GM12878 (cell line): ENCODE data around the gene INAFM1. TPM values are rescaled to one million over a fixed set of nuclear protein-coding genes. Genes with fewer than 3 reads are reported as not detected.
A peak's percentile ranks its signal among the peaks of the same experiment; 100 is the strongest.

Experiments
- BACH1 ChIP-seq: fragments of 450-650 bp; IDR thresholded peaks from 2 replicates; pipeline ENCODE4 v1.6.1; 2017; ENCODE audit warnings: mild to moderate bottlenecking, borderline replicate concordance
- CEBPB ChIP-seq, 2 experiments: fragments of 150-350 bp in 1 of 2; IDR thresholded peaks; 2 replicates each; pipeline ENCODE4 v1.6.1; 2012 to 2014; ENCODE audit warnings: low read depth in 2 of 2, low read length in 2 of 2, borderline replicate concordance in 1 of 2, inconsistent platforms in 1 of 2
- CHD1 ChIP-seq: IDR thresholded peaks from 2 replicates; pipeline ENCODE4 v1.6.1; 2012; ENCODE audit warnings: low read depth, low read length, improper control_type of control experiment
- ETV6 ChIP-seq, 2 experiments: fragments of 450-650 bp in 1 of 2; IDR thresholded peaks in 1 of 2; conservative IDR thresholded peaks in 1 of 2; 2 replicates each; pipeline ENCODE4 v1.6.1; 2014; ENCODE audit warnings: antibody characterized with exemption in 1 of 2, borderline replicate concordance in 1 of 2, low read depth in 1 of 2, mild to moderate bottlenecking in 1 of 2, moderate library complexity in 1 of 2
- EZH2 ChIP-seq: IDR thresholded peaks from 2 replicates; pipeline ENCODE4 v1.6.1; 2012; ENCODE audit warnings: low read depth, mild to moderate bottlenecking, control low read depth, inconsistent platforms, low read length, borderline replicate concordance; ENCODE audit not compliant: control insufficient read depth
- HDGF ChIP-seq: fragments of 450-650 bp; IDR thresholded peaks from 2 replicates; pipeline ENCODE4 v1.6.1; 2016; ENCODE audit warnings: antibody characterized with exemption
- IRF4 ChIP-seq: IDR thresholded peaks from 2 replicates; pipeline ENCODE4 v1.6.1; 2011; ENCODE audit warnings: low read depth, low read length
- NBN ChIP-seq: fragments of 450-650 bp; IDR thresholded peaks from 2 replicates; pipeline ENCODE4 v1.6.1; 2016
- NFXL1 ChIP-seq: fragments of 450-650 bp; IDR thresholded peaks from 2 replicates; pipeline ENCODE4 v1.6.1; 2017; ENCODE audit warnings: antibody characterized with exemption, mild to moderate bottlenecking, borderline replicate concordance
- NFYA ChIP-seq: IDR thresholded peaks from 2 replicates; pipeline ENCODE4 v1.6.1; 2011; ENCODE audit warnings: low read depth, mild to moderate bottlenecking, low read length, improper control_type of control experiment, borderline replicate concordance
- PML ChIP-seq: IDR thresholded peaks from 2 replicates; pipeline ENCODE4 v1.6.1; 2012; ENCODE audit warnings: low read length, inconsistent platforms
- RAD51 ChIP-seq: fragments of 450-650 bp; IDR thresholded peaks from 2 replicates; pipeline ENCODE4 v1.6.1; 2016; ENCODE audit warnings: moderate library complexity, mild to moderate bottlenecking, inconsistent platforms
- RBBP5 ChIP-seq: fragments of 200-600 bp; sonication (generic); conservative IDR thresholded peaks from 2 replicates; pipeline ENCODE4 v1.6.1; 2016
- RFX5 ChIP-seq: IDR thresholded peaks from 2 replicates; pipeline ENCODE4 v1.6.1; 2011; ENCODE audit warnings: low read depth, low read length, improper control_type of control experiment
- SREBF2 ChIP-seq: IDR thresholded peaks from 2 replicates; pipeline ENCODE4 v1.6.1; 2012; ENCODE audit warnings: mild to moderate bottlenecking, low read length
- STAT1 ChIP-seq: fragments of 450-650 bp; conservative IDR thresholded peaks from 2 replicates; pipeline ENCODE4 v1.6.1; 2014; ENCODE audit warnings: antibody characterized with exemption, mild to moderate bottlenecking
- TCF7 ChIP-seq: IDR thresholded peaks from 2 replicates; pipeline ENCODE4 v1.6.1; 2014; ENCODE audit warnings: antibody characterized with exemption, borderline replicate concordance
- ZNF274 ChIP-seq: IDR thresholded peaks from one replicate; pipeline ENCODE4 v1.8.0; 2011; ENCODE audit not compliant: insufficient read length, insufficient read depth
- ZNF687 ChIP-seq: fragments of 450-650 bp; IDR thresholded peaks from 2 replicates; pipeline ENCODE4 v1.6.1; 2017; ENCODE audit warnings: mild to moderate bottlenecking, moderate library complexity
- polyA plus RNA-seq, 11 experiments: library from polyadenylated mRNA; depleted of rRNA in 4 of 11; unstranded in 6 of 11; stranded (reverse) in 5 of 11; fragments of >200 nt; fragmentation: Nextera tagmentation in 4 of 11; fragmentation: Illumina TruSeq in 1 of 11; extraction: Ambion mirVana in 4 of 11; extraction: Trizol in 1 of 11; gene quantifications; 1 replicate in 1 of 11; 2 replicates in 10 of 11; pipeline versions ENCODE4 v1.2.1 to v1.2.3, GENCODE V29; 2011 to 2016; ENCODE audit warnings: inconsistent platforms in 2 of 11, missing spikeins in 2 of 11, low read depth in 1 of 11
- total RNA-seq, 4 experiments: library from RNA; depleted of rRNA in 3 of 4; stranded (reverse); fragments of >200 nt in 3 of 4; fragmentation: Illumina TruSeq in 1 of 4; extraction: Trizol in 1 of 4; gene quantifications; 2 replicates each; pipeline versions ENCODE4 v1.2.1 to v1.2.3, GENCODE V29; 2013 to 2021
- TF ChIP-seq, protein P1 (sequence below): fragments of 450-650 bp; formaldehyde crosslinking; IDR thresholded peaks from 2 replicates; pipeline ENCODE4 v1.4.0; 2022; ENCODE audit warnings: mild to moderate bottlenecking, moderate library complexity
- TF ChIP-seq, protein P2 (sequence below): fragments of 450-650 bp; IDR thresholded peaks from 2 replicates; pipeline ENCODE4 v1.6.1; 2016; ENCODE audit warnings: mild to moderate bottlenecking, moderate library complexity, borderline replicate concordance

Gene INAFM1
- total and polyA plus RNA-seq, 10 of the 15 experiments (the other 5 are each of a cell fraction or from before 2014, with no cell fraction given) = 0.57 to 6.8 (median 1.1) TPM; not detected in 1

GRCh38 chr19:47305309-47305751, 30.6 kb downstream of the INAFM1 start (continued):
- TF ChIP-seq ZNF687 = peak; percentile 94
- no peak for TF ChIP-seq ETV6 (conservative IDR thresholded peaks at IDR 0.05 in 1 of 2, IDR thresholded peaks at IDR 0.05 in 1 of 2; ENCODE audit: borderline replicate concordance in 1 of 2, low read depth in 1 of 2)
- no peak for TF ChIP-seq RBBP5
- TF ChIP-seq NFYA = no peak
- TF ChIP-seq STAT1 = no peak
- no peak for TF ChIP-seq HDGF
- TF ChIP-seq IRF4 = no peak
- TF ChIP-seq, protein P1, sequence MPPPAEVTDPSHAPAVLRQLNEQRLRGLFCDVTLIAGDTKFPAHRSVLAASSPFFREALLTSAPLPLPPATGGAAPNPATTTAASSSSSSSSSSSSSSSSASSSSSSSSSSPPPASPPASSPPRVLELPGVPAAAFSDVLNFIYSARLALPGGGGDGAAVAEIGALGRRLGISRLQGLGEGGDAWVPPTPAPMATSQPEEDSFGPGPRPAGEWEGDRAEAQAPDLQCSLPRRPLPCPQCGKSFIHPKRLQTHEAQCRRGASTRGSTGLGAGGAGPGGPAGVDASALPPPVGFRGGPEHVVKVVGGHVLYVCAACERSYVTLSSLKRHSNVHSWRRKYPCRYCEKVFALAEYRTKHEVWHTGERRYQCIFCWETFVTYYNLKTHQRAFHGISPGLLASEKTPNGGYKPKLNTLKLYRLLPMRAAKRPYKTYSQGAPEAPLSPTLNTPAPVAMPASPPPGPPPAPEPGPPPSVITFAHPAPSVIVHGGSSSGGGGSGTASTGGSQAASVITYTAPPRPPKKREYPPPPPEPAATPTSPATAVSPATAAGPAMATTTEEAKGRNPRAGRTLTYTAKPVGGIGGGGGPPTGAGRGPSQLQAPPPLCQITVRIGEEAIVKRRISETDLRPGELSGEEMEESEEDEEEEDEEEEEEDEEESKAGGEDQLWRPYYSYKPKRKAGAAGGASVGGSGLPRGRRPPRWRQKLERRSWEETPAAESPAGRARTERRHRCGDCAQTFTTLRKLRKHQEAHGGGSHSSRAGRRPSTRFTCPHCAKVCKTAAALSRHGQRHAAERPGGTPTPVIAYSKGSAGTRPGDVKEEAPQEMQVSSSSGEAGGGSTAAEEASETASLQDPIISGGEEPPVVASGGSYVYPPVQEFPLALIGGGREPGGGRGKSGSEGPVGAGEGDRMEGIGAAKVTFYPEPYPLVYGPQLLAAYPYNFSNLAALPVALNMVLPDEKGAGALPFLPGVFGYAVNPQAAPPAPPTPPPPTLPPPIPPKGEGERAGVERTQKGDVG (CRISPR knock-in tag) = no peak
- no peak for TF ChIP-seq CEBPB (IDR thresholded peaks at IDR 0.05; ENCODE audit: borderline replicate concordance in 1 of 2, low read depth in 2 of 2, low read length in 2 of 2)
- peak; percentile 42; the same call in 1 of the 2 replicates for TF ChIP-seq NBN
- TF ChIP-seq SREBF2 = no peak
- TF ChIP-seq EZH2 = no peak
- TF ChIP-seq CHD1 = no peak
- no peak for TF ChIP-seq RFX5
- TF ChIP-seq RAD51 = peak; percentile 18; the same call in 1 of the 2 replicates
- no peak for TF ChIP-seq BACH1
- no peak for TF ChIP-seq PML
- TF ChIP-seq TCF7 = no peak
- TF ChIP-seq, protein P2, sequence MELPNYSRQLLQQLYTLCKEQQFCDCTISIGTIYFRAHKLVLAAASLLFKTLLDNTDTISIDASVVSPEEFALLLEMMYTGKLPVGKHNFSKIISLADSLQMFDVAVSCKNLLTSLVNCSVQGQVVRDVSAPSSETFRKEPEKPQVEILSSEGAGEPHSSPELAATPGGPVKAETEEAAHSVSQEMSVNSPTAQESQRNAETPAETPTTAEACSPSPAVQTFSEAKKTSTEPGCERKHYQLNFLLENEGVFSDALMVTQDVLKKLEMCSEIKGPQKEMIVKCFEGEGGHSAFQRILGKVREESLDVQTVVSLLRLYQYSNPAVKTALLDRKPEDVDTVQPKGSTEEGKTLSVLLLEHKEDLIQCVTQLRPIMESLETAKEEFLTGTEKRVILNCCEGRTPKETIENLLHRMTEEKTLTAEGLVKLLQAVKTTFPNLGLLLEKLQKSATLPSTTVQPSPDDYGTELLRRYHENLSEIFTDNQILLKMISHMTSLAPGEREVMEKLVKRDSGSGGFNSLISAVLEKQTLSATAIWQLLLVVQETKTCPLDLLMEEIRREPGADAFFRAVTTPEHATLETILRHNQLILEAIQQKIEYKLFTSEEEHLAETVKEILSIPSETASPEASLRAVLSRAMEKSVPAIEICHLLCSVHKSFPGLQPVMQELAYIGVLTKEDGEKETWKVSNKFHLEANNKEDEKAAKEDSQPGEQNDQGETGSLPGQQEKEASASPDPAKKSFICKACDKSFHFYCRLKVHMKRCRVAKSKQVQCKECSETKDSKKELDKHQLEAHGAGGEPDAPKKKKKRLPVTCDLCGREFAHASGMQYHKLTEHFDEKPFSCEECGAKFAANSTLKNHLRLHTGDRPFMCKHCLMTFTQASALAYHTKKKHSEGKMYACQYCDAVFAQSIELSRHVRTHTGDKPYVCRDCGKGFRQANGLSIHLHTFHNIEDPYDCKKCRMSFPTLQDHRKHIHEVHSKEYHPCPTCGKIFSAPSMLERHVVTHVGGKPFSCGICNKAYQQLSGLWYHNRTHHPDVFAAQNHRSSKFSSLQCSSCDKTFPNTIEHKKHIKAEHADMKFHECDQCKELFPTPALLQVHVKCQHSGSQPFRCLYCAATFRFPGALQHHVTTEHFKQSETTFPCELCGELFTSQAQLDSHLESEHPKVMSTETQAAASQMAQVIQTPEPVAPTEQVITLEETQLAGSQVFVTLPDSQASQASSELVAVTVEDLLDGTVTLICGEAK = no peak
- TF ChIP-seq ZNF274 = no peak
- TF ChIP-seq NFXL1 = no peak
